Subcutaneous abdominal adipose tissue (tissue), 5 donors: ENCODE measurements around the gene RCC2.
"Not testable (repeated sequence)": the region's sequence is repeated elsewhere in the genome, so short reads cannot be mapped to it uniquely, and the experiment has no call there.

ENCODE experiments used
- H3K27ac ChIP-seq: one replicate; pipeline ENCODE4 v1.7.0; 2013; ENCODE audit warnings: low read depth, mild to moderate bottlenecking, inconsistent platforms, low read length, moderate library complexity
- H3K27me3 ChIP-seq, 5 donors: one replicate each; pipeline ENCODE4 v1.7.0; 2013; ENCODE audit warnings: low read length in 5 of 5, inconsistent platforms in 1 of 5; ENCODE audit not compliant: control insufficient read depth in 5 of 5, insufficient read depth in 4 of 5
- H3K36me3 ChIP-seq, 5 donors: one replicate each; pipeline ENCODE4 v1.7.0; 2013; ENCODE audit warnings: low read length in 5 of 5; ENCODE audit not compliant: control insufficient read depth in 5 of 5, insufficient read depth in 5 of 5
- H3K4me1 ChIP-seq, 5 donors: one replicate each; pipeline ENCODE4 v1.7.0; 2013; ENCODE audit warnings: low read length in 5 of 5, mild to moderate bottlenecking in 3 of 5, moderate library complexity in 1 of 5; ENCODE audit not compliant: control insufficient read depth in 5 of 5, insufficient read depth in 5 of 5
- H3K4me3 ChIP-seq, 5 donors: one replicate each; pipeline ENCODE4 v1.7.0; 2013; ENCODE audit warnings: low read length in 5 of 5, low read depth in 1 of 5
- H3K9ac ChIP-seq, 5 donors: one replicate each; pipeline ENCODE4 v1.7.0; 2013; ENCODE audit warnings: low read length in 5 of 5, mild to moderate bottlenecking in 4 of 5, moderate library complexity in 3 of 5
- H3K9me3 ChIP-seq, 5 donors: one replicate each; pipeline ENCODE4 v1.7.0; 2013; ENCODE audit warnings: low read length in 5 of 5; ENCODE audit not compliant: control insufficient read depth in 5 of 5
- donor health status: healthy.
- donor health status: healthy.
- donor health status: healthy.
- donor health status: healthy.
- donor health status: healthy.

The RCC2 gene

DNA sequence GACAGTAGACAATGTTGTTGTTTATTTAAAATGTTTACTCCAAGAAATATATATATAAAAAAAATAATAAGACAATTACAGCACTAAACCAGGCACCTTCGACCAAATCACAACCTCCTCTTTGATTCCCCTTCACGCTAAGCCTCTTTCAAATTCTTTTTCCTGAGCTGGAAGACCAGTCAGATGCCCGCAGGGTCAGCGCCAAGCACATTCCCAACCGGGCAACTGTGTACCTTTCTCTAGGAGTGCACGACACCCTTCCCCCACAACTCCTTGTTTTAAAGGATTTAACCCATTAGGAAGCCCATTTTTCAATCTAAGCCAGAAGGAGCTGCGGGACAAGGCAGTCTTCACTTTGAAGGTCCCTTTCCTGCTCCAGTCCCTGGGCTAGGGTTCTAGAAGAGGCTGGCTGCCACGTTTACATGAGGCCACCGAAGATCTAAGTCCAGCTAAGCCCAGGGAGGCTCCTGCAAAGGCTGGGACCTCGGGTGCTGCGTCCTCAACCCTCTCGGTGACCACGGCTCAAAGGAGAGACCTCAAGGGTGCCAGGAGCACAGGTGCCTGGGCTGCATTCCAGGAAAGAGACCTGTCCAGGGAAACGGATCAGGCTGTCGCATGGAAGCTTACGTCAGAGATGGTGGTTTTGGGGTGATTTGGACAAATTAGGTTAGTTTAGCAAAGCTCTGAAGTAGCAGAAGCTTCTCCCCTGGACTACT lies 32.6 kb downstream of the RCC2 start:
- H3K9me3 ChIP-seq, H3K27ac ChIP-seq, H3K4me3 ChIP-seq, H3K9ac ChIP-seq, H3K27me3 ChIP-seq, H3K4me1 ChIP-seq: not testable (repeated sequence)
- H3K36me3 ChIP-seq = peaks cover 0 to 52% (median 44%) of the 10 kb centered on the region in 5 donors

DNA sequence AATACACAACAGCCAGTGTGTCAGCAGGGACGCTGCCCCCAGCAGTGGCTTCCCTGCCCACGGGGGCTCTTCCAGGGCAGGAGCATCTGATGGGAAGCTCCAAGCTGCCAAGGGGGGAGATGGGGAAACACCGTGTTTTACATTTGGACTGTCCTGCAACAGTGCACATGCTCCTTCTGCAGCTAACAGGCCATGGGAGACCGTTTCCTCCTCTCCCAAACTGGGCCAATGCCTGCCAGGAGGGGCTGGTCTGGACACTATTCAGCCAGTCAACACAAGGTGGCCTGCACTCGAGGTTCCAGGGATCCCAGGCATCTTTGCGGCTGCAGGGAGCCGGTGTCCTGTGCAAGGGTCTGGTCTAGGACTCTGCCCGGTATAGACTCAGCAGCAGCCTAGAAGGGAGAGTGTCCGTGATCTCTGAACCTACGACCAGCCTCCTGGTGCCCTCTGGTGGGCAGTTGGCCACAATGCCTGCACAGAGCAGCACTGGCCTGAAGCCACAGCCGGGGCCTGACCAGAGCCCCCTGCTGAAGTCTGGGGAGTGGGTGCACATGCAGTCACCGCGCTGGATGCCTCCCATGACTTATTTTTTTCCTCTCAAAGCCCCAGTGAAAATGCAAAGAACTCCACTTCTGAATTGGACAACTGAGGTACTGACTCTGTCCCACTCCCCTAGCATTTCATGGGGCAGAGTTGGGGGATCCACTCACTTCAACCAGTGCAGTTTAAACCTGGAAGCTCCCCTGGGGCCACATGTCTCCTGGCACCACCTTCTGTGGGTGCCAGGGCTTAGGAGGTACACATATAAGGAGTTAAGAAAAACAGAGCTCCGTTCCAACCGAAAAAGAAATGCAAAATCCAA lies 33.3 kb downstream of the RCC2 start:
- Histone ChIP-seq H3K4me1 (no peaks in the 10 kb centered on the region), H3K9ac (no peak overlapping the region), H3K4me3 (no peak overlapping the region), H3K9me3 (no peaks in the 10 kb centered on the region), H3K27ac (no peak overlapping the region), H3K27me3 (peaks cover 0 to 9% (median 5%) of the 10 kb centered on the region in 5 donors), H3K36me3 (peaks cover 0 to 44% (median 37%) of the 10 kb centered on the region in 5 donors)

DNA sequence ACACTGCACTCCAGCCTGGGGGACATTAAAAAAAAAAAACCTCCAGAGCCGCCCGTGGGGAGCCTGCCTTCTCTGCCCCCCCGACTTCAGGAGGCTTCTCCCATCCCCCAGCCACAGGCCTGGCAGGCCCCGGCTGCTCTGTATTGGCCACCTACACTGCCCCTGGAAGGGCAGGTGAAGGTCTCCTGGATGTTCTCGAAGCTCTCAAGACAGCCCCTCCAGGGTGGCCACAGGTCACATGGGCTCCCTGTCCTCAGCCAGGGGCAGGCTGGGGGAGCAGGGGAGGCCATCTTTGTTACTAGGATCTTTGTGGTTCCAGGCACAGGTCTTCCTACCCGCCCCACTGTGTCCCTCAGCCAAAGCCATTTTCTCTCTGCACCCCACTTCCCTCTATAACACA lies 34.7 kb downstream of the RCC2 start:
- no peak overlapping the region for H3K27ac ChIP-seq
- H3K36me3 ChIP-seq = peaks cover 0 to 31% (median 24%) of the 10 kb centered on the region in 5 donors
- H3K9ac ChIP-seq = no peak overlapping the region
- H3K4me3 ChIP-seq = no peak overlapping the region
- peaks cover 0 to 9% (median 5%) of the 10 kb centered on the region in 5 donors for H3K27me3 ChIP-seq
- no peaks in the 10 kb centered on the region for H3K9me3 ChIP-seq
- H3K4me1 ChIP-seq = no peaks in the 10 kb centered on the region

DNA sequence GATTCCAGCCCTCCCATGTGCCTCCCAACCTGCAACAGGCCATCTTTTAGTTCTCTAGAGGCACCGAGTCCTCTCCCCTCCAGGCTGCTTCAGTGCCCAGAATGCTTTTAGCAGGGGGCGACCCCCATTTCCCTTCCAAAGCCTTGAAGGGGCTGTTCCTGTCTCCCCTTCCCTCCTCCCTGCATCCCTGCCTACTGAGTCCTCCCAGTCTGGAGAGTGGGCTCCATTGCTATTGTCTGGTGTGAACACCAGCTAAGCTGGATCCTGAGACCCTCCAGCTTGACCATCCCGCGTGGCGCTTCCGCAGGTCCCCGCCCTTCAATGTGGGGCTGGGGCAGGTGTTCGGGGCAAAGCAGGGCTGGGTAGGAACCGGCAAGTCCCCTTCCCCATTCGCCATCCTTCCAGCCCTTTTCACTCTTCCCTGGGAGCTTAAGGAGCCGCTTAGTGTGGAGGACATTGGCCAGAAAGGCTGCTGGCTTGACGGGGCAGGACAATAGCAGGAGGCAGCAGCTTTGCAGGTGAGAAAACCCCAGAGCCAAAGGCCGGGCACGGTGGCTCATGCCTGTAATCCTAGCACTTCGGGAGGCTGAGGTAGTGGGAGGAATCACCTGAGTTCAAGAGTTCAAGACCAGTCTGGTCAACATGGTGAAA lies 35.3 kb downstream of the RCC2 start:
- no peaks in the 10 kb centered on the region for H3K9me3 ChIP-seq
- no peaks in the 10 kb centered on the region for H3K4me1 ChIP-seq
- H3K36me3 ChIP-seq = peaks cover 0 to 24% (median 18%) of the 10 kb centered on the region in 5 donors
- H3K27me3 ChIP-seq = peaks cover 0 to 9% (median 5%) of the 10 kb centered on the region in 5 donors
- H3K4me3 ChIP-seq = no peak overlapping the region
- H3K27ac ChIP-seq = no peak overlapping the region
- no peak overlapping the region for H3K9ac ChIP-seq

DNA sequence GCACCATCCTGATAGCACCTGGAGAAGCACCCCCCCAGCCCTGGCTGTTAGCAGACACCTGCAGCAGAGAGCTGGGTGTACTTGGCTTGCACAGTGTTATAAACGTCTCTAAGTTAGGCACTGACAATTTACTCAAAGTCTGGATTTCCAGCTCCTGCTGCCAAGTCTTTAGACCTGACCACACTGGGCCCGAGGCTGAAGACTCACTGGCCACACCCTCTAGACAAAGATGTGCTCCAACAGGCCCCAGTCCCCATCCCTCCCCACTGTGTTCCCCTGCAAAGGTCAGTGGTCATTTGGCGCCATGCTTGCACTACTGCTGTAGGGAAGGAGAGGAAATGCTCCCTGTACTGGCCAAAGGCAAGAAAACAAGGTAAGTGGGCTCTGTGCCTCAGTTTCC lies 36.4 kb downstream of the RCC2 start:
- H3K27ac ChIP-seq = no peak overlapping the region
- H3K4me1 ChIP-seq = no peaks in the 10 kb centered on the region
- no peak overlapping the region for H3K9ac ChIP-seq
- peaks cover 0 to 14% (median 7%) of the 10 kb centered on the region in 5 donors for H3K36me3 ChIP-seq
- no peaks in the 10 kb centered on the region for H3K9me3 ChIP-seq
- H3K4me3 ChIP-seq = no peak overlapping the region
- H3K27me3 ChIP-seq = peaks cover 0 to 9% (median 5%) of the 10 kb centered on the region in 5 donors

DNA sequence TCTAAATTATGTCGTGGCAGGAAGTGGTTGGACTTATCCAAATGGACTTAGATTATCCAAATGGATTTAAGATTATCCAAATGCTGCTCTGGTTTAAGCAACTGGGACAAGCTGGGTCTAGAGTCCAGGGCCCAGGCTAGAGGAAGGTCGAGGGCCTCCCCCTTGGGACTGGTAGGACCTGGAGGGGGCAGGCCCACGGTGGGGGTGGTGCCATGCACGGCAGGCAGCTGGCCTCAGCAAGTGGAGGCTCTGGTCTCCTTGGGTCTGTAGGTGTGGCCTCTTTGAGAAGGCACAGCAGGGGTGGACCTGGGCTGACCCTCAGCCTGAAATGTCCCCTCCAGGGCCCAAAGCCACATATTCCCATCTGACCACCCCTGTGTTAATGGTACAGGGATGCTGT lies 37.6 kb downstream of the RCC2 start:
- Histone ChIP-seq H3K9me3 (no peaks in the 10 kb centered on the region), H3K4me3 (no peak overlapping the region), H3K36me3 (peaks cover 0 to 3% (median 0%) of the 10 kb centered on the region in 5 donors), H3K9ac (no peak overlapping the region), H3K4me1 (no peaks in the 10 kb centered on the region), H3K27ac (no peak overlapping the region), H3K27me3 (peaks cover 0 to 9% (median 5%) of the 10 kb centered on the region in 5 donors)

DNA sequence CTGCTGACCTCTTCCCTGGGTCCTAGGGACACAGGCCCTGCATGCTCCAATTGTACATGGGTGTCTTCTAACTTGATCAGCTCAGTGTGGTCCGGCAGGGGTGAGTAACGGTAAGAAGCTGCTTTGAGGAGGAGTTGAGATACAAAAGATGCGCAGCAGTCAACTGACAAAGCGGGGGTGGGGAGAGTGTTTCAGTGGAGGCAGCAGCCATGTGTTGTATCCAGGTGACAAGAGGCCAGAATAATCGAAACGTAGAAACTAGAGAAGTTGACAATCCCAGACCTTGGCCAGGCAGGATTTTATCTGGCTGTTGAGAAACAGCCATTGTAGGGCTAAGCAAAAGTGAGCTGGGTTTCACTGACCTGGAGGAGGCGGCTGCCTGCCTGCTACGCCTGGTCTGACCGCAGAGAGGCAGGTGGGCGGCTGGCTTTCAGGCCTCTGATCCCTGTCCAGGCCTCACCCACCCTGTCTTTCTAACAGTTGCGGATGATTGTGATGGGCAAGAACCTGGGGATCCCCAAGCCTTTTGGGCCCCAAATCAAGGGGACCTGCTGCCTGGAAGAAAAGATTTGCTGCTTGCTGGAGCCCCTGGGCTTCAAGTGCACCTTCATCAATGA lies 38.6 kb downstream of the RCC2 start:
- Histone ChIP-seq H3K9me3 (no peaks in the 10 kb centered on the region), H3K9ac (no peak overlapping the region), H3K4me3 (no peak overlapping the region), H3K27me3 (peaks cover 0 to 9% (median 5%) of the 10 kb centered on the region in 5 donors), H3K27ac (no peak overlapping the region), H3K36me3 (peaks cover 0 to 2% (median 0%) of the 10 kb centered on the region in 5 donors), H3K4me1 (no peaks in the 10 kb centered on the region)

DNA sequence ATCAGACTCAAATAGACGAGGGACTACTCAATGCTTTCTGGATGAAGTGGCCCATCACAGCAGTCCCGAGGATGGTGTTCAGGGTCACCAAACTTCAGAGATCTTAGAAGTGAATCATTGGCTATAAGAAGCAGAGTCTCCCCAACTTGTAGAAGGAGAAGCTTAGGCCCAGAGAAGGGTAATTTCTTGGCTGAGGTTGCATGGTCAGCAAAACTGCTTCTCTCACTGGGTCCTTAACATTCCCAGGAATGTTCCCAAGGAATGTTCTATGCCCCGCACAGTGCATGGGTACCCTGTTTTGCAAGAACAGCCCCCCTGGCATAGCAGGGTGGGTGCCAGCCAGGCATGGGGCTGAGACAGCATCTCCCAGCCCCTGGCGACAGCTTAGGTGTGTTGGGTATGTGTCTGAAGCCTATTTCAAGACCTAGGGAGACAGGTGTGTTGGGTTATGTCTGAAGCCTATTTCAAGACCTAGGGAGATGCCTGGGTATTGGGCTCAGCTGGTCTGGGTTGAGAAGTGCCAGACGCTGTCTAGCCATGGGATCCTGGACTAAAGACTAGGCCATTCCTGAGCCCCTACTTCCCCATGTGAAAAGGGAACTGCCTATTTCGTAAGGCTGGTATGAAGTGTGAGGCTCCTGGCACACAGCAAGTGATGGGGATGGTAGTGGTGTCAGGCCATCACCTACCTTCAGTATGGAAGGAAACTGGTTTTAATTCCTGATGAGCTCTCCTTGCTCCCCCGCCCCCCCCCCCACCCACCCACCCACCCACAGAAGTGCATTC lies 41.4 kb downstream of the RCC2 start:
- Histone ChIP-seq H3K9me3 (no peaks in the 10 kb centered on the region), H3K4me3 (no peak overlapping the region), H3K36me3 (no peaks in the 10 kb centered on the region), H3K27me3 (peaks cover 0 to 7% (median 2%) of the 10 kb centered on the region in 5 donors), H3K9ac (no peak overlapping the region), H3K4me1 (no peaks in the 10 kb centered on the region), H3K27ac (no peak overlapping the region)

DNA sequence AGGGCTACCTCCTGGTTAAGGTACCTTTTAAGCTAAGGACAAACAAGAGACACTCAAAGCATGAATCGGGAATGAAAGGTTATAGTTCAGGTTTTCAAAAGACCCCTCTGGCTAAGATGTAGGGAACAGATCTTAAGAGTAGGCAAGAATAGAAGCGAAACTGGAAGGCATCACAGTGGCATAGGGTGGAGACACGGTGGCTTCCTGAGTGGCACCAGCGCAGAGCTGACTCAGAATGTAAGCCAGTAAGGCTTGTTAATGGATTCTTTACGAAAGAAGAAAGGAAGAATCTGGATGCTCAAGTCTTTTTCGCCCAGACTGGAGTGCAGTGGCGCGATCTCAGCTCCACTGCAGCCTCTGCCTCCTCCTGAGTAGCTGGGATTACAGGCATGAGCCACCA lies 46.2 kb downstream of the RCC2 start:
- Histone ChIP-seq H3K9me3 (no peaks in the 10 kb centered on the region), H3K9ac (no peak overlapping the region), H3K27ac (no peak overlapping the region), H3K4me1 (no peaks in the 10 kb centered on the region), H3K27me3 (peaks cover 0 to 4% (median 2%) of the 10 kb centered on the region in 5 donors), H3K4me3 (no peak overlapping the region), H3K36me3 (no peaks in the 10 kb centered on the region)
